ENCODE results near the gene GLIPR2.
A peak's percentile ranks its signal among the peaks of the same experiment; 100 is the strongest.
"Not testable (repeated sequence)": the region's sequence is repeated elsewhere in the genome, so short reads cannot be mapped to it uniquely, and the experiment has no call there.

GLIPR2 gene

DNA sequence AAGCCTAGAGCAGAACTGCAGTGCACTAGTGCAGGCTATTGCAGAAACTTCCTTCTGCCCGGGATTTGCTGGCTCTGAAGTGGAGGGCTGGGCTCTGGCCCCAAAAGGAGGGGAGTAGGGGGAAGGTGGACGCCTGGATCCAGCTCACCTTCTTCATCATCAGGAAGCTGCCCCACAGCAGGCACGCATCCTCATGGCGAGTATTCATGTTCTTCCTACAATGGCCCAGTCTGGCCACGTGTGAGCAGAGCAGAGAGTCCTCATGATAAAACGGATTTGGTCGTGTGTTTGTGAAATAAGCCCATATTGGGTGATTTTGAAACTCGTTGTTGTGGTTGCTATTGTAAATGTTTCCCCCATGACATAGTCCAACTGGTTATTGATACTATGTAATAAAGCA lies 8.2 kb upstream of the GLIPR2 start:
- no peak for DNase-seq (ENCODE audit: low read depth in 2 of 2)
- no peak overlapping the region for H3K4me3 ChIP-seq (replicated peaks in 1 of 2; ENCODE audit: low read depth in 2 of 2, low read length in 2 of 2)
- TF ChIP-seq, protein P1, sequence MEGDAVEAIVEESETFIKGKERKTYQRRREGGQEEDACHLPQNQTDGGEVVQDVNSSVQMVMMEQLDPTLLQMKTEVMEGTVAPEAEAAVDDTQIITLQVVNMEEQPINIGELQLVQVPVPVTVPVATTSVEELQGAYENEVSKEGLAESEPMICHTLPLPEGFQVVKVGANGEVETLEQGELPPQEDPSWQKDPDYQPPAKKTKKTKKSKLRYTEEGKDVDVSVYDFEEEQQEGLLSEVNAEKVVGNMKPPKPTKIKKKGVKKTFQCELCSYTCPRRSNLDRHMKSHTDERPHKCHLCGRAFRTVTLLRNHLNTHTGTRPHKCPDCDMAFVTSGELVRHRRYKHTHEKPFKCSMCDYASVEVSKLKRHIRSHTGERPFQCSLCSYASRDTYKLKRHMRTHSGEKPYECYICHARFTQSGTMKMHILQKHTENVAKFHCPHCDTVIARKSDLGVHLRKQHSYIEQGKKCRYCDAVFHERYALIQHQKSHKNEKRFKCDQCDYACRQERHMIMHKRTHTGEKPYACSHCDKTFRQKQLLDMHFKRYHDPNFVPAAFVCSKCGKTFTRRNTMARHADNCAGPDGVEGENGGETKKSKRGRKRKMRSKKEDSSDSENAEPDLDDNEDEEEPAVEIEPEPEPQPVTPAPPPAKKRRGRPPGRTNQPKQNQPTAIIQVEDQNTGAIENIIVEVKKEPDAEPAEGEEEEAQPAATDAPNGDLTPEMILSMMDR (IDR thresholded peaks at IDR 0.05; ENCODE audit: low read depth, low read length) = no peak

DNA sequence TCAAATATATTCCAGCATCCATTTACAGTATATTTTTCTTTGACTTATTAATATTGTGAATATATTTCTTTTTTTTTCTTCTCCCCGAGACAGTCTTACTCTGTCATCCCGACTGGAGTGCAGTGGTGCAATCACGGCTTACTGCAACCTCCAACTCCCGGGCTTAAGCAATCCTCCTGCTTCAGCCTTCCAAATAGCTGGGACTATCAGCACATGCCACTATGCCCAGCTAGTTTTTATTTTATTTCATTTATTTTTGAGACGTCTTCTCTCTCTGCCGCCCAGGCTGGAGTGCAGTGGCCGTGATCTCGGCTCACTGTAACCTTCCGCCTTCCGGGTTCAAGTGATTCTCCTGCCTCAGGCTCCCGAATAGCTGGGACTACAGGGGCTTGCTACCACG lies 7.4 kb upstream of the GLIPR2 start:
- TF ChIP-seq, protein P1 (IDR thresholded peaks at IDR 0.05; ENCODE audit: low read depth, low read length) = no peak
- no peak overlapping the region for H3K4me3 ChIP-seq (replicated peaks in 1 of 2; ENCODE audit: low read depth in 2 of 2, low read length in 2 of 2)
- DNase-seq (ENCODE audit: low read depth in 2 of 2) = no peak

DNA sequence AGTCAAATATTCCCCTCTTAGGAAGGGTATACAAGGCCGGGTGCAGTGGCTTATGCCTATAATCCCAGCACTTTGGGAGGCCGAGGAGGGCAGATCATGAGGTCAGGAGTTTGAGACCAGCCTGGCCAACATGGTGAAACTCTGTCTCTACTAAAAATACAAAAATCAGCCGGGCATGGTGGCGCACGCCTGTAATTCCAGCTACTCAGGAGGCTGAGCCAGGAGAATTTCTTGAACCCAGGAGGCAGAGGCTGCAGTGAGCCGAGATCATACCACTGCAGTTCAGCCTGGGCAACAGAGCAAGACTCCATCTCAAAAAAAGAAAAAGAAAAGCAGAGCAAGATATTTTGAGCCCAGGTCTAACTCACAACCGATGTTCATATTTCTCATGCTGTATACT lies 4.9 kb upstream of the GLIPR2 start:
- not testable (repeated sequence) for H3K4me3 ChIP-seq (replicated peaks in 1 of 2; ENCODE audit: low read depth in 2 of 2, low read length in 2 of 2); DNase-seq (ENCODE audit: low read depth in 2 of 2)

DNA sequence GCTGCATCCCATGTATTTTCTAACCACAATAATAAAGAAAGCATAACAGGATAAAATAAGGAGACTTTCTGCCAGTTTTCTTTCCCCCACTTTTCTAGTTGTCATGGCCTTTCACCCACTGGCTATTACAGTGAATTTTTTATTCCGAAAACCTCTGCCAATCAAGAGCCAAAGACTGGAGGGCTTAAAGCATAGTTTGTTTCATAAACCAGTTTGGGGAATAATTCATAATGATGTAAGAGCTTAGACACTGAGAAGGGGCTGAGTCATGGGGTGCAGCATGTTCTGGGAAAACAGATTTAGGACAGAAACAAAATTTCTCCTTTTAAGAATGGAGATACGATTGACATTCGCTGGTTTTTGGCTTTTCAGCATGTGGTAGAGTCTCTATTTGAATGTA lies 4.4 kb upstream of the GLIPR2 start:
- DNase-seq (ENCODE audit: low read depth in 2 of 2) = peak; percentile 64 to 88
- H3K4me3 ChIP-seq (replicated peaks in 1 of 2; ENCODE audit: low read depth in 2 of 2, low read length in 2 of 2) = no peak overlapping the region
- TF ChIP-seq, protein P1 (IDR thresholded peaks at IDR 0.05; ENCODE audit: low read depth, low read length) = no peak

DNA sequence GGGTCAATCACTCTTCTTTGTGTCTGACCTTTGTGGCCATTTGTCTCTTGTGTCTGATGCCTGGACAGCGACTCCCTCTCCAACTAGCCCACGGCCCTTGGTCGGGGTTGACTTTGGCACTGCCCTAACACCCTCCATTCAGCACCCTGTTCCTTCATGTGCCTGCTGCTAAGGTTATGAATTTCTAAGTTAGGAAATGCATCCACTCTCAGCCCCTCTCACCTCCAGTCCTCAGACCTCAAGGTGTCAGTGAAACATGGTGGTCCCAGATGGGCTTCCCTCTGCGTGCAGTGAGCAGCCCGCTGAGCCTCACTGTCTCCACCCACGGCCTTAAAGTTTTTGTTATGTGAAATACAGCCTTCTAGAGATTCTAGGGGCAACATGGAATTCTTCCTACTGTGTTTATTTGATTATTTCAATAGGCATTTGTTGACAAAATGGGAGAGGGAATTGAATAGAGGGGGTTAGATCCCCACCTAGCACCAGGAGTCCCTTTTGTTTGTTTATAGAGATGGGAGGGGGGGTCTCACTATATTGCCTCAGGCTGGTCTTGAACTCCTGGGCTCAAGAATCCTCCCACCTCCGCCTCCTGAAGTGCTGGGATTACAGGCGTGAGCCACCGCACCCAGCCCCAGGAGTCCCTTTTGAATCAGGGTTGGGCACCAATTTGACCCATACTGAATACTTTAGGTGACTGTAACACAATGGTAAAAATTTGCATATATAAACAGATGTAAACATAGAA lies 1.6 kb upstream of the GLIPR2 start:
- TF ChIP-seq, protein P1 (IDR thresholded peaks at IDR 0.05; ENCODE audit: low read depth, low read length) = no peak
- H3K4me3 ChIP-seq (replicated peaks in 1 of 2; ENCODE audit: low read depth in 2 of 2, low read length in 2 of 2) = no peak overlapping the region
- no peak for DNase-seq (ENCODE audit: low read depth in 2 of 2)

DNA sequence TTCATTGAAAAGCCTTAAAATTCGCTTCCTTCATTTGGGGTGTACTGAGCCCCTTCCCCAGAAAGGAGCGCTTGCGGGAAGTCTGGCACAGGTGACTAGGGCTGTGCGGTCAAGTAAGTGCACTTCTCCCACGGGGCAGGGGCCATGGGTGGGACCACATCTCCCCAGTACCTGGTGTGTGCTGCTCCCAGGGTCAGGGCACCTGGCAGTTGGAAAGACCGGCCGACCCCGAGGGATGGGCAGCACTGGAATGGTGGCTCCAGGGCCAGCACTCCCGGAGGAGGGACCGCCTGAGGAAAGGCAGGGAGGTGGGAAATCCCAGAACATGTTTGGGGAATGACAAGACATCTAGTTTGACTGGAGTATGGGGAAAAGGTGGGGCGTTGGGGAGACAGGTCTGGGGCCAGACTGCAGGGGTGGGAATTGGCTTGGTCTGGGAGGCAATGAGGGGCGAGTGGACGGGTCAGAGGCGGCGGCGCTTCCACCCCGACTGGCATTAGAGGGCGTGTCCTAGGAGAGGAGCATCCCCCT lies 727 bp upstream of the GLIPR2 start:
- TF ChIP-seq, protein P1 (IDR thresholded peaks at IDR 0.05; ENCODE audit: low read depth, low read length) = no peak
- no peak for DNase-seq (ENCODE audit: low read depth in 2 of 2)
- H3K4me3 ChIP-seq (replicated peaks in 1 of 2; ENCODE audit: low read depth in 2 of 2, low read length in 2 of 2) = peak overlapping the region; percentile 45 to 71

DNA sequence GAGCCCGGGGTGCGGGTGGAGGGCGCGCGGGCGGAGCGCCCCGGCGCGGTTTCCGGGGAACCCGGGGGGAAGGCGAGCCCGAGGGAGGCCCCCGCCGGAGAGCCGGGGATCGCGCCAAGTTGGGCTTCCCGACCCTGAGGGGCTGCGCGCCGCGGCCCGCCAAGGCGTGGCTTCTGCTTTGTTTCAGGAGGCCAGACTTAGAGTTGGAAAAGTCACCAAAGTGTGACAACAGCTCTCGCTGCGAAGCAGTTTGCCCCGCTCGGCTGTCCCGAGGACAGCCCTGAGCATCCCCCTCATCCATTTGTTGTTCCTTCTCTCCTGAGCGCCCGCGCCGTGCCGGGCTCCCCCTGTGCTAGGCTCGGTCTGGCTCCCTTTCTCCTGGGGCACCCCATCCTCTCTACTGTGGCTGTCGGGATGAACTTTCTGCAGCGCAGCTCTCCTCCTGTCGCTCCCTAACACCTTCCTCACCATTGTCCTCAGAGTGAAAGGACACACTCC lies 410 bp downstream of the GLIPR2 start:
- no peak for DNase-seq (ENCODE audit: low read depth in 2 of 2)
- H3K4me3 ChIP-seq (replicated peaks in 1 of 2; ENCODE audit: low read depth in 2 of 2, low read length in 2 of 2) = peak overlapping the region; percentile 66 to 71
- TF ChIP-seq, protein P1 (IDR thresholded peaks at IDR 0.05; ENCODE audit: low read depth, low read length) = no peak
